ENCODE data around the gene DEFB126. TPM values are rescaled to one million over a fixed set of nuclear protein-coding genes. Genes with fewer than 3 reads are reported as not detected.

Gene DEFB126
- total RNA-seq, 1 donor from 2014 or later: not detected

- Mint-ChIP-seq H3K27me3 (ENCODE audit: unreplicated experiment) (peaks cover 3% of the 10 kb centered on the region), H3K36me3 (ENCODE audit: low read depth, unreplicated experiment) (no peaks in the 10 kb centered on the region), H3K4me1 (ENCODE audit: unreplicated experiment) (no peaks in the 10 kb centered on the region), H3K9me3 (ENCODE audit: unreplicated experiment) (no peaks in the 10 kb centered on the region), H3K27ac (ENCODE audit: unreplicated experiment) (no peak overlapping the region), H3K4me3 (ENCODE audit: unreplicated experiment) (no peak overlapping the region)
- no peak for TF ChIP-seq CTCF (IDR thresholded peaks at IDR 0.05; ENCODE audit: unreplicated experiment)
- DNase-seq (ENCODE audit: low spot score): no peak
Measured at GRCh38 chr20:145877-146276, 3.5 kb downstream of the DEFB126 start.

GRCh38 chr20:152131-152530 is 9.7 kb downstream of the DEFB126 start:
- no peak for DNase-seq (ENCODE audit: low spot score)
- no peak for TF ChIP-seq CTCF (IDR thresholded peaks at IDR 0.05; ENCODE audit: unreplicated experiment)
- Mint-ChIP-seq H3K9me3 (ENCODE audit: unreplicated experiment) (no peaks in the 10 kb centered on the region), H3K4me1 (ENCODE audit: unreplicated experiment) (no peaks in the 10 kb centered on the region), H3K27ac (ENCODE audit: unreplicated experiment) (no peak overlapping the region), H3K4me3 (ENCODE audit: unreplicated experiment) (no peak overlapping the region), H3K36me3 (ENCODE audit: low read depth, unreplicated experiment) (no peaks in the 10 kb centered on the region), H3K27me3 (ENCODE audit: unreplicated experiment) (no peaks in the 10 kb centered on the region)

GRCh38 chr20:157154-157553 is 14.8 kb downstream of the DEFB126 start, which contains the start of gene DEFB127:
Gene DEFB127, plus strand, starts transcription at chr20:157454. Its CDS starts 91 bp downstream, at chr20:157545.
- H3K4me1 Mint-ChIP-seq (ENCODE audit: unreplicated experiment): no peaks in the 10 kb centered on the region

GRCh38 chr20:164618-165017 is 22.2 kb downstream of the DEFB126 start:
- no peak for TF ChIP-seq CTCF (IDR thresholded peaks at IDR 0.05; ENCODE audit: unreplicated experiment)

More at GRCh38 chr20:157154-157553, 14.8 kb downstream of the DEFB126 start, which contains the start of gene DEFB127:
- TF ChIP-seq CTCF (IDR thresholded peaks at IDR 0.05; ENCODE audit: unreplicated experiment): no peak
- DNase-seq (ENCODE audit: low spot score): no peak
- Mint-ChIP-seq H3K27me3 (ENCODE audit: unreplicated experiment) (peaks cover 2% of the 10 kb centered on the region), H3K27ac (ENCODE audit: unreplicated experiment) (no peak within 1 kb of the TSS), H3K4me3 (ENCODE audit: unreplicated experiment) (no peak within 1 kb of the TSS), H3K36me3 (ENCODE audit: low read depth, unreplicated experiment) (no peaks in the 10 kb centered on the region), H3K9me3 (ENCODE audit: unreplicated experiment) (no peaks in the 10 kb centered on the region)

GRCh38 chr20:168876-169275 is 26.5 kb downstream of the DEFB126 start:
- no peaks in the 10 kb centered on the region for H3K9me3 Mint-ChIP-seq (ENCODE audit: unreplicated experiment)
- no peak for DNase-seq (ENCODE audit: low spot score)
- no peaks in the 10 kb centered on the region for H3K4me1 Mint-ChIP-seq (ENCODE audit: unreplicated experiment)
- no peaks in the 10 kb centered on the region for H3K27me3 Mint-ChIP-seq (ENCODE audit: unreplicated experiment)
- H3K4me3 Mint-ChIP-seq (ENCODE audit: unreplicated experiment): no peak overlapping the region
- no peak overlapping the region for H3K27ac Mint-ChIP-seq (ENCODE audit: unreplicated experiment)
- no peak for TF ChIP-seq CTCF (IDR thresholded peaks at IDR 0.05; ENCODE audit: unreplicated experiment)
- H3K36me3 Mint-ChIP-seq (ENCODE audit: low read depth, unreplicated experiment): no peaks in the 10 kb centered on the region

More at GRCh38 chr20:164618-165017, 22.2 kb downstream of the DEFB126 start:
- no peak for DNase-seq (ENCODE audit: low spot score)
- Mint-ChIP-seq H3K27ac (ENCODE audit: unreplicated experiment) (no peak overlapping the region), H3K4me3 (ENCODE audit: unreplicated experiment) (no peak overlapping the region), H3K9me3 (ENCODE audit: unreplicated experiment) (no peaks in the 10 kb centered on the region), H3K4me1 (ENCODE audit: unreplicated experiment) (no peaks in the 10 kb centered on the region), H3K36me3 (ENCODE audit: low read depth, unreplicated experiment) (no peaks in the 10 kb centered on the region), H3K27me3 (ENCODE audit: unreplicated experiment) (no peaks in the 10 kb centered on the region)

All from endothelial cell (in vitro differentiated cells).